Measurements from ENCODE around the gene SLC25A23. TPM values are rescaled to one million over a fixed set of nuclear protein-coding genes. Genes with fewer than 3 reads are reported as not detected.

Gene SLC25A23
- total RNA-seq, 1 donor from 2014 or later: 44.9 TPM

DNA sequence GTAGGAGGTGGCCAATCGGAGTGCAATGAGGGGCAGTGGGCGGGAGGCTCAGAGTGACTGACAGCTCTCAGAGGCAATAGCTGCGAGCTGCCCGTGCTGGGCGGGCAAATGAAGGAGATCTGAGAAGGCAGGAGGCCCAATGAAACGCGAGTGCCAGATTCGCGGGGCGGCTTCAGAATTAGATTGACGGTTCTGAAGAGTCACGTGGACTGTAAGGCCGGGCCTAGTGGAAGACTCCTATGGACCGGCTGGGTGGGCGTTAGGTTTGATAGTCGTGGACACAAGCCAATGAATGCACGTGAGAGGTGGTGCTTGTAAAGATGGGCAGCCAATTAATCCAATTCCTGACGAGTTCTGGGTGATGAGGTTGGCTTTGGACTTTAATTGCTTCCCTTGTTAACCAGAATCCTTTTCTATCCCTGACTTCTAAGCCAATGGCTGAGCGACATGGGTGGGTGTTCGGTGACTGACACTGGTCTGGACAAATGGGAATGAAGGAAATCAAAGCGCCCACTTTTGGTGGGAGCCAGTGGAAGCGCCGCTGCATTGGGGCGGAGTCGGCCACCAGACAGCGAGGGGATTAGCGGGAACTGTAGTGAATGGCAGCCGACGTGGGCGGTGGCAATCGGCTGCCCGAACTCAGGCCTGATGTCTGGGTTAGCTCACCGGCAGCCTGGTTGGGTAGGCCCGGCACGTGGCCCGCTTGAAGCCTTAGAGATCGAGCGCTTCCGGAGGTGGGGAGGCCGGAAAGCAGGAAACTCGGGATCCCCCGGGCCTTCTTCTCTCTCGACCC is 34.5 kb downstream of the SLC25A23 start:
- TF ChIP-seq, protein P1, sequence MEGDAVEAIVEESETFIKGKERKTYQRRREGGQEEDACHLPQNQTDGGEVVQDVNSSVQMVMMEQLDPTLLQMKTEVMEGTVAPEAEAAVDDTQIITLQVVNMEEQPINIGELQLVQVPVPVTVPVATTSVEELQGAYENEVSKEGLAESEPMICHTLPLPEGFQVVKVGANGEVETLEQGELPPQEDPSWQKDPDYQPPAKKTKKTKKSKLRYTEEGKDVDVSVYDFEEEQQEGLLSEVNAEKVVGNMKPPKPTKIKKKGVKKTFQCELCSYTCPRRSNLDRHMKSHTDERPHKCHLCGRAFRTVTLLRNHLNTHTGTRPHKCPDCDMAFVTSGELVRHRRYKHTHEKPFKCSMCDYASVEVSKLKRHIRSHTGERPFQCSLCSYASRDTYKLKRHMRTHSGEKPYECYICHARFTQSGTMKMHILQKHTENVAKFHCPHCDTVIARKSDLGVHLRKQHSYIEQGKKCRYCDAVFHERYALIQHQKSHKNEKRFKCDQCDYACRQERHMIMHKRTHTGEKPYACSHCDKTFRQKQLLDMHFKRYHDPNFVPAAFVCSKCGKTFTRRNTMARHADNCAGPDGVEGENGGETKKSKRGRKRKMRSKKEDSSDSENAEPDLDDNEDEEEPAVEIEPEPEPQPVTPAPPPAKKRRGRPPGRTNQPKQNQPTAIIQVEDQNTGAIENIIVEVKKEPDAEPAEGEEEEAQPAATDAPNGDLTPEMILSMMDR (IDR thresholded peaks at IDR 0.05): peak; percentile 11
- peak; percentile 96 to 97 for ATAC-seq
- peak overlapping the region; percentile 83 for H3K4me3 ChIP-seq

DNA sequence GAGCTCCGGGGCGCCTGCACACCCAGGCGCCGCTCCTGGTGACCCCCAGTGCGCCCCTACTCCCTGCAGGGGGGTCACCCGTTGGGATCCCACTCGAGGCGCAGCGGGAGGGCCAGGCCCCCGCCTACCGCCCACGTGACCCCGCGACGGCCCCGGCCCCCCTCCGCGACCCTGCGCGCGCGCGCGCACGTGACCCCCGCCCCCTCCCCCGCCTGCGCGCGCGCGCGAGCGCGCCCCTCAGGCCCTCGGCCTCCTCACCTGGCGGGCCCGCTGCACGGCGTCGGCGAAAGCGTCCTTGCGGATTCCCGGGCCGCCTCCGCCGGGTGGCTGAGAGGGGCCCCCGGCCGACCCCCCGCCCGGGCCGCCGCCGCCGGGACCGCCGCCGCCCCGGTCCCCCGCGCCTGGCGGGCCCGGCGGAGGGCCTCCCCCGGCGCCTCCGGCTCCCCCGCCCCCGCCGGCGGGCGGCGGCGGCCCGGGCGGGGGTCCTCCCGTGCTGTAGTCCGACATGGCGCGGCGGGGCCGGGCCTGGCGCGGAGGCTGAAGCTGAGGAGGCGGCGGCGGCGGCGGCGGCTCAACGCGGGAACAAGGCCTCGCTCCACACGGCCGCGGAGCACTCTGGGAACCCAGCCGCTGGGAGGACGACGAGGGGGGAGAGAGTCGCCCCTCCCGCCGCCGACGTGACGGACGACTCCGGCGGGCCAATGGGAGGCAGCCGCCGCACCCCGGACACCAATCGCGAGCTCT is 35.2 kb downstream of the SLC25A23 start, which contains the start of gene KHSRP:
Gene KHSRP, minus strand, starts transcription at position 617 of the 744 bp plus-strand sequence. Its CDS starts 110 bp downstream, at position 507.
- no peak for DNase-seq

More for the DNA sequence above, 34.5 kb downstream of the SLC25A23 start:
- H3K27me3 ChIP-seq (ENCODE audit: low read depth): no peaks in the 10 kb centered on the region
- DNase-seq: peak; percentile 99
- H3K36me3 ChIP-seq: peaks cover 21% of the 10 kb centered on the region
- H3K4me1 ChIP-seq: peaks cover 20% of the 10 kb centered on the region
- intact Hi-C loops (cut with DNase I): no loop called here
- peak overlapping the region; percentile 78 for H3K27ac ChIP-seq
- H3K9me3 ChIP-seq: no peaks in the 10 kb centered on the region

DNA sequence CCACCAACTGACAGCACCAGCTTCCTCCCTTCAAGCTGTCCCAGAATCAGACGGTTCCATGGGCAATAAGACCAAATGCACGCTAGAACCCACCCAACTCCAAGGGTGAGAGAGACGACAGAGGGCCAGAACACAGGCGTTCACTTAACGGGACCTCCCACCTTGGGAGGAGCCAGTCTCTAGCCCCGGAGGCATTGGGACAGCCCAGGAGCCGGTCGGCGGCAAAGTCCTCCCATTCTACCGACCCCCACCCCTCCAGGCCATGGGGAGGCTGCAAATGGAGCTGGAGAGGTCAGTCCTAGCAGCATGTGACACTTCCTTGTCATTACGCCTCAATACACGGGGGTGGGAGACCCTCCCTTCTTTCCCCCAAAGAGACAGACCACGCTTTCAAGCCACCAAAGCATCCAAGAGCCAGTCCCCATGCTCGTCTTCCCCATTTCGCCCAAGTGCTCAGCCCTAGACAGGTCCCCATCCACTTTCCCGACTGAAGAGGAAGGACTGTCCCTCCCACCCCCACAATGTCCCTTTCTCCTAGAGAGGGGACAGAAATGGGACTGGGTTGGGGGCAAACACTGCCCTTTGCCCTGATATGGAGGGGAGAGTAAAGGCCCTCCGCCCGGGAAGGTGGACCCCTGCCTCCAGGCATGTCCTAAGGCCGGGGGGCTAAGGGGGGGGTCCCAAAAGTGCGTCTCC is 35.9 kb downstream of the SLC25A23 start:
- H3K4me3 ChIP-seq: peak overlapping the region; percentile 83
- DNase-seq (no peak), ATAC-seq (no peak)
- TF ChIP-seq, protein P1 (IDR thresholded peaks at IDR 0.05): no peak
- peaks cover 20% of the 10 kb centered on the region for H3K4me1 ChIP-seq
- no peaks in the 10 kb centered on the region for H3K9me3 ChIP-seq
- H3K27ac ChIP-seq: peak overlapping the region; percentile 73
- intact Hi-C loops (cut with DNase I): no loop called here
- H3K27me3 ChIP-seq (ENCODE audit: low read depth): no peaks in the 10 kb centered on the region
- peaks cover 35% of the 10 kb centered on the region for H3K36me3 ChIP-seq

More for the DNA sequence above, 35.2 kb downstream of the SLC25A23 start, which contains the start of gene KHSRP:
- peaks cover 20% of the 10 kb centered on the region for H3K4me1 ChIP-seq
- no peak for ATAC-seq
- peak within 1 kb of the TSS; percentile 83 for H3K4me3 ChIP-seq
- H3K36me3 ChIP-seq: peaks cover 28% of the 10 kb centered on the region
- intact Hi-C loops (cut with DNase I): no loop called here
- H3K27me3 ChIP-seq (ENCODE audit: low read depth): no peaks in the 10 kb centered on the region
- TF ChIP-seq, protein P1 (IDR thresholded peaks at IDR 0.05): no peak
- peak within 1 kb of the TSS; percentile 78 for H3K27ac ChIP-seq
- no peaks in the 10 kb centered on the region for H3K9me3 ChIP-seq

DNA sequence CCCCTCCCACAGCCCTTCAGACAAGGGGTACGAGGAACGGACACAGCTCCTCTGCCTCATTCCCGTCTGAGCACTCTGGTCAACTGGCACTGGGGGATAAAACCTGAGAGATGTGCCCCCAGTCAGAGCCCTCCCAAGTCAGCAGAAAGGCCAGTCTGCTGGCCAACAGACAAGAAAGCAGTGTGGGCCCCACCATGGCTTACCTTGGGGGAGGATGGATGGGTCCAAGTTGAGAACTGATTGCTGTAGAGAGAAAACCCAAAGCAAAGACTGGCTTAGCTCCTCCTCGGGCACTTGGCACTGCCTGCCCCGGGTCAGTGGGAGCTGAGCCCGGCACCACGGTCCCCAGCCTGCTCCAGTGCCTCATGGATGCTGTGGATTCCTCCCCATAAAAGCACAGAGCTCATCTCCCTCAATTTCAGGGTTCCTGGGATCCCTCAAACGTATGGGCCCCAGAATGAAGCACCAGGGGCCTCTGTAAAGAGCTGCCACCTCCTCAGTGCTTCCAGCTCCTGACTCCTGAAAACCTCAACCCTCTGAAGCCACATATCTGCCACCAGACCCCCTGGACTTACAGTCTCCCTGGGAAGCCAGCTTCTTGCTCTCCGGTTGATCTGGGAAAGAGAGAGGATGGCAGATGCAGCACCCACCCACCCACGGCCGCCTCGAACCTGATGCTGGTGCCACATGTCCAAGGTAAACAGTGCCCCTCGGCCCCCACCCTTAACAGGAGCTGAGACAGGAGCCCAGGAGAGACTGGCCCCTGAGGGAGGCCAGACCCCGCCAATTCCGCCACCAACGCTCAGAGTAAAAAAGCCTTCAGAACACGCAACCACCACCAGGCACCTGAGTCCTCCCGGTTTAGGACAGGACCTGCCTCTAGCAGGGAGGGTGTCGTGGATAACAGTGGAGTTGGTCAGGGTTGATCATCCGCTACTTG is 38.2 kb downstream of the SLC25A23 start:
- DNase-seq (no peak), ATAC-seq (no peak)
- H3K27ac ChIP-seq: no peak overlapping the region
- H3K4me1 ChIP-seq: peaks cover 20% of the 10 kb centered on the region
- H3K36me3 ChIP-seq: peaks cover 58% of the 10 kb centered on the region
- TF ChIP-seq, protein P1 (IDR thresholded peaks at IDR 0.05): no peak
- H3K9me3 ChIP-seq: no peaks in the 10 kb centered on the region
- H3K4me3 ChIP-seq: no peak overlapping the region
- no peaks in the 10 kb centered on the region for H3K27me3 ChIP-seq (ENCODE audit: low read depth)
- intact Hi-C loops (cut with DNase I): no loop called here

Data from lower lobe of right lung (tissue), 2 donors.